Measurements from ENCODE around the gene PPM1L.

DNA sequence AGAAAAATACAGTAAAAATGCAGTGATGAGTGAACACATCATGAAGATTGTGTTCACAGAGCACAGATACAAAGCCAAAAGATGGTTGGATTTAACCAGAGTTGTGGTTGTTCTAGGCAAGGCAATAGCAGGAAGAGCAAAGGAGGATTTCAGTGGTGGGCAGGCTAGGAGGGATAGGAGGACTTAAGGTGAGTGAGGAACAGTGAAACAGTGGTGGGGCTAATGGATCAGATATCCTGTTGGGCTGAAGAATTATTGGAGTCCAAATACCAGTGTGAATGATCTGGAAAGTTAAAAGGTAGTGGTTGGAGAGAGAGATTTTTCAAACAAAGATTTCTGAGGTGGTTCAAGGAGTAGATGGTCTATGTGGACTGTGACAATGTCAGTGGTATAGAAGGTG is 240.8 kb downstream of the PPM1L start:
- TF ChIP-seq, protein P1, sequence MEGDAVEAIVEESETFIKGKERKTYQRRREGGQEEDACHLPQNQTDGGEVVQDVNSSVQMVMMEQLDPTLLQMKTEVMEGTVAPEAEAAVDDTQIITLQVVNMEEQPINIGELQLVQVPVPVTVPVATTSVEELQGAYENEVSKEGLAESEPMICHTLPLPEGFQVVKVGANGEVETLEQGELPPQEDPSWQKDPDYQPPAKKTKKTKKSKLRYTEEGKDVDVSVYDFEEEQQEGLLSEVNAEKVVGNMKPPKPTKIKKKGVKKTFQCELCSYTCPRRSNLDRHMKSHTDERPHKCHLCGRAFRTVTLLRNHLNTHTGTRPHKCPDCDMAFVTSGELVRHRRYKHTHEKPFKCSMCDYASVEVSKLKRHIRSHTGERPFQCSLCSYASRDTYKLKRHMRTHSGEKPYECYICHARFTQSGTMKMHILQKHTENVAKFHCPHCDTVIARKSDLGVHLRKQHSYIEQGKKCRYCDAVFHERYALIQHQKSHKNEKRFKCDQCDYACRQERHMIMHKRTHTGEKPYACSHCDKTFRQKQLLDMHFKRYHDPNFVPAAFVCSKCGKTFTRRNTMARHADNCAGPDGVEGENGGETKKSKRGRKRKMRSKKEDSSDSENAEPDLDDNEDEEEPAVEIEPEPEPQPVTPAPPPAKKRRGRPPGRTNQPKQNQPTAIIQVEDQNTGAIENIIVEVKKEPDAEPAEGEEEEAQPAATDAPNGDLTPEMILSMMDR (IDR thresholded peaks at IDR 0.05), result no peak
- no peak for TF ChIP-seq POLR2A (IDR thresholded peaks at IDR 0.05)

Measured in suprapubic skin (tissue), 3 donors.